B cell (primary cell): Measurements from ENCODE around the gene ACSM2A. TPM values are rescaled to one million over a fixed set of nuclear protein-coding genes. Genes with fewer than 3 reads are reported as not detected.

Source experiments
- ATAC-seq: fragments of 200-7000 bp; cut with Tn5 transposase; one replicate; pipeline ENCODE4 v1.10.0; 2021; ENCODE audit warnings: low read depth, mild to moderate bottlenecking, moderate number of reproducible peaks, moderate library complexity
- CTCF ChIA-PET: fragments of 350-600 bp; sonication (Branson Sonifier 250); formaldehyde crosslinking; loops from one replicate; lab custom pipeline; 2021; ENCODE audit warnings: antibody characterized with exemption, inconsistent platforms; lab: Charles Lee
- POLR2A ChIA-PET: fragments of 350-600 bp; sonication (Branson Sonifier 250); formaldehyde crosslinking; loops from one replicate; lab custom pipeline; 2021; ENCODE audit warnings: antibody characterized with exemption; lab: Charles Lee
- DNase-seq: peaks from one replicate; pipeline ENCODE4 v3.0.0; 2013
- H2AFZ ChIP-seq: 2 replicates; pipeline ENCODE4 v1.6.1; 2012; ENCODE audit warnings: mild to moderate bottlenecking, low read depth, low read length; ENCODE audit not compliant: insufficient read depth, poor library complexity, severe bottlenecking
- H3K27ac ChIP-seq, 2 donors: 1 replicate in 1 of 2; 2 replicates in 1 of 2; pipeline ENCODE4 v1.5.1; 2012 to 2013; ENCODE audit warnings: low read length in 2 of 2, mild to moderate bottlenecking in 2 of 2, moderate library complexity in 1 of 2
- H3K27me3 ChIP-seq, 4 experiments: fragments of 200-600 bp in 1 of 4; sonication (generic) in 1 of 4; replicated peaks in 1 of 4; 1 replicate in 2 of 4; 2 replicates in 2 of 4; pipeline versions ENCODE4 v1.6.1 to v1.7.0; 2013 to 2016; ENCODE audit warnings: low read length in 3 of 4, mild to moderate bottlenecking in 2 of 4, mixed read lengths in 1 of 4, moderate library complexity in 1 of 4; ENCODE audit not compliant: insufficient read depth in 4 of 4, control insufficient read depth in 3 of 4; ENCODE audit errors: control extremely low read depth in 1 of 4
- H3K36me3 ChIP-seq, 2 experiments: replicated peaks in 1 of 2; 1 replicate in 1 of 2; 2 replicates in 1 of 2; pipeline versions ENCODE4 v1.6.1 to v1.7.1; 2013; ENCODE audit warnings: low read length in 1 of 2; ENCODE audit not compliant: insufficient read depth in 2 of 2, control insufficient read depth in 1 of 2; ENCODE audit errors: control extremely low read depth in 1 of 2, extremely low read depth in 1 of 2
- H3K4me1 ChIP-seq, 2 donors: fragments of 200-600 bp in 1 of 2; sonication (generic) in 1 of 2; 1 replicate in 1 of 2; 2 replicates in 1 of 2; pipeline versions ENCODE4 v1.5.1 to v1.6.1; 2013 to 2017; ENCODE audit warnings: low read length in 2 of 2; ENCODE audit not compliant: control insufficient read depth in 2 of 2, insufficient read depth in 2 of 2
- H3K4me2 ChIP-seq: replicated peaks from 2 replicates; pipeline ENCODE3; 2012; ENCODE audit warnings: mild to moderate bottlenecking, low read depth, low read length; ENCODE audit not compliant: poor library complexity, severe bottlenecking
- H3K4me3 ChIP-seq, 5 experiments: fragments of 200-600 bp in 1 of 5; sonication (generic) in 1 of 5; 1 replicate in 3 of 5; 2 replicates in 2 of 5; pipeline versions ENCODE4 v1.5.1 to v1.7.0; 2011 to 2016; ENCODE audit warnings: low read length in 4 of 5, mild to moderate bottlenecking in 4 of 5, low read depth in 2 of 5, control low read depth in 1 of 5, moderate library complexity in 1 of 5; ENCODE audit not compliant: insufficient read depth in 1 of 5; ENCODE audit errors: control extremely low read depth in 1 of 5, extremely low read depth in 1 of 5
- H3K79me2 ChIP-seq: fragments of 200-600 bp; sonication (generic); one replicate; pipeline ENCODE4 v1.6.0; 2016; ENCODE audit warnings: low read length; ENCODE audit not compliant: control insufficient read depth, insufficient read depth
- H3K9ac ChIP-seq: fragments of 200-600 bp; sonication (generic); 2 replicates; pipeline ENCODE4 v1.6.1; 2017; ENCODE audit warnings: mild to moderate bottlenecking, low read length, moderate library complexity
- H3K9me3 ChIP-seq, 3 donors: one replicate each; pipeline versions ENCODE4 v1.6.1 to v1.7.1; 2013; ENCODE audit warnings: low read length in 2 of 3; ENCODE audit not compliant: control insufficient read depth in 2 of 3, insufficient read depth in 1 of 3; ENCODE audit errors: control extremely low read depth in 1 of 3
- H4K20me1 ChIP-seq: 2 replicates; pipeline ENCODE4 v1.6.0; 2012; ENCODE audit warnings: mild to moderate bottlenecking, low read length; ENCODE audit not compliant: insufficient read depth, control insufficient read depth, poor library complexity, severe bottlenecking
- H3K27ac Mint-ChIP-seq: one replicate; pipeline ENCODE4 v1.8.0; 2021; ENCODE audit warnings: mixed read lengths
- H3K27me3 Mint-ChIP-seq: one replicate; pipeline ENCODE4 v1.8.0; 2021; ENCODE audit warnings: mixed read lengths
- H3K4me1 Mint-ChIP-seq: one replicate; pipeline ENCODE4 v1.8.0; 2021; ENCODE audit warnings: mixed read lengths
- H3K4me3 Mint-ChIP-seq: one replicate; pipeline ENCODE4 v1.8.0; 2021; ENCODE audit warnings: mixed read lengths
- H3K9me3 Mint-ChIP-seq: one replicate; pipeline ENCODE4 v1.8.0; 2022; ENCODE audit warnings: mixed read lengths; ENCODE audit not compliant: insufficient read depth
- EZH2 ChIP-seq: IDR thresholded peaks from 2 replicates; pipeline ENCODE4 v1.6.1; 2012; ENCODE audit warnings: borderline replicate concordance, low read depth, mild to moderate bottlenecking, moderate library complexity, low read length; ENCODE audit not compliant: insufficient read depth, poor library complexity, severe bottlenecking
- WGBS: methylation state at CpG from one replicate; pipeline ENCODE4 v1.1.5; 2013; ENCODE audit warnings: missing lambda C conversion rate; ENCODE audit not compliant: insufficient coverage; 5-methylcytosine and 5-hydroxymethylcytosine counted together
- intact Hi-C: fragments of 100-400 bp; cut with micrococcal nuclease; formaldehyde crosslinking; loops from one replicate; pipeline ENCODE4 v1.10.0; 2022
- polyA plus RNA-seq: library from polyadenylated mRNA; depleted of rRNA; stranded (reverse); fragments of >200 nt; gene quantifications from 2 replicates; pipeline ENCODE4 v1.2.3, GENCODE V29; 2012
- total RNA-seq, 2 donors: library from RNA; stranded (reverse); fragments of 120-200 nt in 1 of 2; gene quantifications; 1 replicate in 1 of 2; 2 replicates in 1 of 2; pipeline versions ENCODE4 v1.2.3 to v1.2.4, GENCODE V29; 2013 to 2022
- TF ChIP-seq, protein P1 (sequence below): fragments of 200-600 bp; IDR thresholded peaks from one replicate; pipeline ENCODE4 v1.8.0; 2022; ENCODE audit warnings: antibody characterized with exemption, mild to moderate bottlenecking

Gene ACSM2A
- total and polyA plus RNA-seq, 2 donors (not counting 1 experiment from before 2014, with no cell fraction given) = not detected

DNA sequence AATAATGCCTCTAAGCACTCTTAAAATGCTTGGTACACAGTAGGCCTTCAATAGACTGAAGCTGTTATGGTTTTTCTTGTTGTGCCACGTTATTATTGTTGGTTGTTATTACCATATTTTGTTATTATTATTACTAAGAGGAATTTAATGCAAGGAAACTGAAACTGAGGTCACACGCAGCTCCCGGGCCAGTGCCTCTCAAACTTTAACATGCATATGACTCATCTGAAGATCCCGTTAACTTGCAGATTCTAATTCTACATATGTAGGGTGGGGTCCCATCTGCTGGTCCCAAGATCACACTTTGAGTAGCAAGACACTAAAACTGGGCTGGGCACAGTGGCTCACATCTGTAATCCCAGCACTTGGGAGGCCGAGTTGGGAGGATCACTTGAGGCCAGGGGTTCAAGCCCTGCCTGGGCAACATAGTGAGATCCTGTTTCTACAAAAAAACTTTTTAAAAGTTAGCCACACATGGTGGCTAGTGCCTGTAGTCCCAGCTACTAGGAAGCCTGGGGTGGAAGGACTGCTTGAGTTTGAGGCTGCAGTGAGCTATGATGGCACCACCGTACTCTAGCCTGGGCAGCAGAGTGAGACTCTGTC, 41.1 kb upstream of the ACSM2A start:
- Histone ChIP-seq H3K79me2 (no peaks in the 10 kb centered on the region), H3K27ac (no peak overlapping the region), H3K4me1 (peaks cover 0 to 9% of the 10 kb centered on the region in 2 donors), H4K20me1 (no peaks in the 10 kb centered on the region), H3K4me2 (peak overlapping the region; percentile 18), H2AFZ (peak overlapping the region; percentile 47), H3K9ac (no peak overlapping the region), H3K9me3 (no peaks in the 10 kb centered on the region), H3K27me3 (no peaks in the 10 kb centered on the region), H3K4me3 (no peak overlapping the region), H3K36me3 (no peaks in the 10 kb centered on the region)
- Mint-ChIP-seq H3K4me3 (no peak overlapping the region), H3K27me3 (peaks cover 12% of the 10 kb centered on the region), H3K27ac (peak overlapping the region; percentile 54), H3K4me1 (peaks cover 7% of the 10 kb centered on the region), H3K9me3 (no peaks in the 10 kb centered on the region)
- ChIA-PET POLR2A (no interaction called here), CTCF (interaction anchor here (1.9 kb wide), 1 partner anchor 25 kb away, joined by 5 read pairs; no protein-coding TSS in a partner anchor)
- TF ChIP-seq, protein P1, sequence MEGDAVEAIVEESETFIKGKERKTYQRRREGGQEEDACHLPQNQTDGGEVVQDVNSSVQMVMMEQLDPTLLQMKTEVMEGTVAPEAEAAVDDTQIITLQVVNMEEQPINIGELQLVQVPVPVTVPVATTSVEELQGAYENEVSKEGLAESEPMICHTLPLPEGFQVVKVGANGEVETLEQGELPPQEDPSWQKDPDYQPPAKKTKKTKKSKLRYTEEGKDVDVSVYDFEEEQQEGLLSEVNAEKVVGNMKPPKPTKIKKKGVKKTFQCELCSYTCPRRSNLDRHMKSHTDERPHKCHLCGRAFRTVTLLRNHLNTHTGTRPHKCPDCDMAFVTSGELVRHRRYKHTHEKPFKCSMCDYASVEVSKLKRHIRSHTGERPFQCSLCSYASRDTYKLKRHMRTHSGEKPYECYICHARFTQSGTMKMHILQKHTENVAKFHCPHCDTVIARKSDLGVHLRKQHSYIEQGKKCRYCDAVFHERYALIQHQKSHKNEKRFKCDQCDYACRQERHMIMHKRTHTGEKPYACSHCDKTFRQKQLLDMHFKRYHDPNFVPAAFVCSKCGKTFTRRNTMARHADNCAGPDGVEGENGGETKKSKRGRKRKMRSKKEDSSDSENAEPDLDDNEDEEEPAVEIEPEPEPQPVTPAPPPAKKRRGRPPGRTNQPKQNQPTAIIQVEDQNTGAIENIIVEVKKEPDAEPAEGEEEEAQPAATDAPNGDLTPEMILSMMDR = no peak
- TF ChIP-seq EZH2 = no peak
- intact Hi-C loops = no loop called here
- DNase-seq = peak; percentile 18
- peak; percentile 28 for ATAC-seq
- 56% methylated on average over 1 of the region's 6 CpGs for WGBS

DNA sequence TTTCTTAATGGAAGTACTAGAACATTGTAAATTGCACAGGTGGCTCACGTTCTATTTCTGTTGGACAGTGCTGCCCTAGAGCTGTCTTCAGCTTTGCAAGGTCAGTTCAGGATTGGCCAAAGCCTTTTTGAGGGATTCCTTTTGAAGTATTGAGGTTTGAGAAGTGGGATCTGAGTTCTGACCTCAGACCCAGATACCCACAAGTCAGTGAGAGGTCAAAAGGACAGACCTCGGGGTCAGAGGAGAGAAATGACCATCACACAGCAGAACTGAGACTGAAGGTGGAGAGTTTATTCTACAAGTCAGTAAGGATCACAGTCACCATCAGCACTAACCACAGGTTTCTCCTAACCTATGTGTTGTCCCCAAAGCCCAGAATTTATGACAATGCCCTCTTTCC, 40.3 kb upstream of the ACSM2A start:
- H3K27ac Mint-ChIP-seq = no peak overlapping the region
- no peak overlapping the region for H3K4me2 ChIP-seq
- no peak overlapping the region for H3K27ac ChIP-seq
- no peak overlapping the region for H3K9ac ChIP-seq
- H3K27me3 Mint-ChIP-seq = peaks cover 12% of the 10 kb centered on the region
- H3K9me3 ChIP-seq = peaks cover 0 to 1% (median 0%) of the 10 kb centered on the region in 3 donors
- ATAC-seq (no peak), DNase-seq (no peak)
- intact Hi-C loops = no loop called here
- TF ChIP-seq, protein P1 = no peak
- TF ChIP-seq EZH2 = no peak
- H3K4me3 Mint-ChIP-seq = no peak overlapping the region
- H4K20me1 ChIP-seq = no peaks in the 10 kb centered on the region
- H3K4me1 ChIP-seq = peaks cover 0 to 9% of the 10 kb centered on the region in 2 donors
- H3K4me1 Mint-ChIP-seq = peaks cover 7% of the 10 kb centered on the region
- ChIA-PET CTCF (interaction anchor here (1.9 kb wide), 1 partner anchor 25 kb away, joined by 5 read pairs; no protein-coding TSS in a partner anchor), POLR2A (no interaction called here)
- no peaks in the 10 kb centered on the region for H3K9me3 Mint-ChIP-seq
- no peaks in the 10 kb centered on the region for H3K36me3 ChIP-seq
- H3K79me2 ChIP-seq = no peaks in the 10 kb centered on the region
- no peak overlapping the region for H2AFZ ChIP-seq
- no peaks in the 10 kb centered on the region for H3K27me3 ChIP-seq
- H3K4me3 ChIP-seq = no peak overlapping the region
- WGBS = no CpG with 5 or more reads among the region's 2 CpGs
